NCI-H1436 (cell line): Measurements from ENCODE around the gene GALT.

ENCODE experiments used
- DNase-seq: peaks from one replicate; lab custom pipeline; 2025; lab: John Stamatoyannopoulos, UW

The GALT gene

GRCh38 chr9:34646211-34647083 is at the start of gene GALT:
Gene GALT (plus strand): TSS chr9:34646675. CDS start chr9:34646705, 30 bp downstream.
- DNase-seq: peak; percentile 88

- DNase-seq: no peak
Observed at GRCh38 chr9:34599546-34599945, 46.9 kb upstream of the GALT start.

- DNase-seq: no peak
Observed at GRCh38 chr9:34600908-34601307, 45.6 kb upstream of the GALT start.

- no peak for DNase-seq
Observed at GRCh38 chr9:34601937-34602573, 44.4 kb upstream of the GALT start.

- peak; percentile 72 for DNase-seq
Observed at GRCh38 chr9:34603610-34604231, 42.8 kb upstream of the GALT start.

- DNase-seq: no peak
Observed at GRCh38 chr9:34606190-34606589, 40.3 kb upstream of the GALT start.

- DNase-seq: no peak
Observed at GRCh38 chr9:34606905-34607304, 39.6 kb upstream of the GALT start.

- DNase-seq: no peak
Observed at GRCh38 chr9:34607331-34607730, 39.1 kb upstream of the GALT start.

GRCh38 chr9:34610434-34611206 is 35.9 kb upstream of the GALT start:
- DNase-seq: no peak

- DNase-seq: no peak
Observed at GRCh38 chr9:34611251-34611810, 35.1 kb upstream of the GALT start.

GRCh38 chr9:34611811-34612787 is 34.4 kb upstream of the GALT start, which contains the start of gene RPP25L:
Gene RPP25L (minus strand): TSS chr9:34612097. CDS start chr9:34611296, 801 bp downstream.
- peak; percentile 83 for DNase-seq

- peak; percentile 74 for DNase-seq
Observed at GRCh38 chr9:34612788-34613390, 33.6 kb upstream of the GALT start.

- DNase-seq: no peak
Observed at GRCh38 chr9:34615132-34615531, 31.3 kb upstream of the GALT start.

GRCh38 chr9:34620061-34620994 is 26.1 kb upstream of the GALT start, which contains the start of gene DCTN3:
Gene DCTN3 (minus strand): TSS chr9:34620495. CDS start chr9:34620464, 31 bp downstream.
- peak; percentile 96 for DNase-seq

GRCh38 chr9:34623374-34624235 is 22.9 kb upstream of the GALT start:
- DNase-seq: no peak

- no peak for DNase-seq
Observed at GRCh38 chr9:34624475-34625185, 21.8 kb upstream of the GALT start.

GRCh38 chr9:34625186-34625486 is 21.3 kb upstream of the GALT start:
- no peak for DNase-seq
